Right lung (tissue), 5 donors: ENCODE measurements around the gene COL13A1. TPM values are rescaled to one million over a fixed set of nuclear protein-coding genes. Genes with fewer than 3 reads are reported as not detected.
A peak's percentile ranks its signal among the peaks of the same experiment; 100 is the strongest.

Source experiments
- DNase-seq, 2 donors: peaks; one replicate each; pipeline ENCODE4 v3.0.0-alpha.2; 2013
- polyA plus RNA-seq, 5 donors: library from polyadenylated mRNA; unstranded; fragments of 120-200 nt; gene quantifications; one replicate each; pipeline versions ENCODE4 v1.2.1 to v1.2.3, GENCODE V29; 2013; ENCODE audit warnings: inconsistent platforms in 1 of 5, low replicate concordance in 1 of 5; ENCODE audit not compliant: insufficient read length in 5 of 5, insufficient read depth in 1 of 5

The COL13A1 gene
- polyA plus RNA-seq, 5 donors = 46.8 to 71.2 (median 53.4) TPM

DNA sequence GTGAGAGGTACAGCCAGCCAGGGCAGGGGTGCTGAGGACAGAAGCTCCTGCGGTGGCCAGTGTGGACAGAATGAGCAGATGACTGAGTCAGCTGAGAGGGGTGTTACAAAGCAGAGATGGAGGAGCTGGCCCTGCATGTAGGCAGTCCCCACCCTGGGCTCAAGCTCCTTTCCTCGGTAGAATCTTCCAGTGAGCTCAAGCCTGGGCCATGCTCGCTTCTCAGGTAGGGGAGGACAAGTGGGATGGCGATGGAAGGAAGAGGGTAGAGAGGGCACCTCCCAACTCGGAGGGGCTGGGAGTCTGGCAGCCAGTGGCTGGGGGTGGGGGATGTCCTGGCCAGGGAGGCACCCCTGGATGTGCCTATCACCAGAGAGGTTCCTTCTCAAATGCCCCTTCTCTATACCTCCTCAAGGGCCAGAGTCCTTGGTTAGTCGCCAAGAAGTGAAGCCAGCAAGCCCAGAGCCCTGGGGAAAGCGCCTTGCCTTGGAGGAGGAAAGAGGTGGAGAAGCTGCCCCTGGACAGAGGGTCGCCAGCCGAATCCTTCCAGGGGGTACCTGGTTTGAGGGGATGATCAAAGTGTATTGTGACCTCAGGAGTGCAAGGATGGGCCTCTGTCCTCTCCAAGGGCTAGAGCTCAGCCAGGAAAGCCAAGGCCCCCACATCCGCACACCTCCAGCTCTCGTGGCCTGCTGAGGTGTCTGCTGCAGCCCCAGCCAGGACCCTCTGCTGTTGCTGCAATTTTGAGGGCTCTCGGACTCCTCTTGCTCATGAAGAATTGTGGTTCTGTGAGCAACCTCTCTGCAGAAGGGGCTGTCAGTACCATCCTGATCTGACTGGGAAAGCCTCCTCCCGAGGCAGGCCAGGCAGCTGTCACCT is 162.4 kb downstream of the COL13A1 start:
- DNase-seq = no peak

DNA sequence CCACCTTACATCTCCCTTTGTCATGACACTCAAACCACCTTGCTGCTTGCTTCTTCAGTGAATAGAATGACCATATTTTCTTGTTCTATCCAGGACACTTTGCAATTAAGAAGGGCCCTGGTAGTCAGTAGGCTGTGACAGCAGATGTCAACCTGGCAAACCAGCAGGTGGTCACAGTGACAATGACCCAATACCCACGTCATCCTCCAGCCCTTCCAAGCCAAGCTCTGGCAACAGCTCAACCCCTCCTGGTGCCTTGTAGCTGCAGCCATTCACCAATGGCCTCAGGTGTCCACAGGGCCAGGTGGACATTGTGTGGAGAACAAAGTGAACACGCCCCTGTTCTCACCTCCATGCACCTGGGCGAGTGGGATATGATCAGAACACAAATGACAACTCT is 163.4 kb downstream of the COL13A1 start:
- no peak for DNase-seq

DNA sequence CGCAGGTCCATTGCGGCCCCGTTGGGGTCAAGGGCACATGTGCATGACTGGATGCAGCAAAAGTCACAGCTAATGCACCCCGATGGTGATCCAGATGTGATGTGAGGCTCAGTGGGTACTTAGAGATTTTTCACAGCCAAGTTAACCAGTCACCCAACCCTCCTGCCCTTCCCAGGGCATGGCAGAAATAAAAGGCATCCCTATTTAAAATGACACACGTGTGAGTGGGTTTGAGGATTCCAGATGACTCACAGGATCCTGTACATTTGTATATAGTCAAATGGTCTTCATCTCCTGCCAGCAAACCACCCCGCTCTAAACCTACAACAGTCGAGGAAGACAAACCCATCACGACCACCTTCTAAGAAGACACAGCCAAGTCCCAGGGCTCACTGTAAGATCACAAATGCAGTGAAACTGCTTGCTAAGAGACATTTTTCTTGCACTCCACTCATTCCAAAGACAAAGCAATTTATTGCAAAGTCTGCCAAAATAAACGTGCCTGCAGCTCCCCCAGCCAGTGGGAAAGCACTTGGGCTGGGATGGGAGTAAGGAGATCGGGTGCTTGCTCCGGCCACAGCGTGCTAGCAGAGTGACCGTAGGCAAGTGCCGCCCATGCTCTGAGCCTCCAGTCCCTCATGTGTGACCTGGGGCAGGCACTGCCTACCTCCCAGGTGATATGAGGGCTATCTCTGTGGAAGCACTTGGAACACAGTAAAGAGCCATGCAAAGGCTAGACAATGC is 164.4 kb downstream of the COL13A1 start:
- no peak for DNase-seq

DNA sequence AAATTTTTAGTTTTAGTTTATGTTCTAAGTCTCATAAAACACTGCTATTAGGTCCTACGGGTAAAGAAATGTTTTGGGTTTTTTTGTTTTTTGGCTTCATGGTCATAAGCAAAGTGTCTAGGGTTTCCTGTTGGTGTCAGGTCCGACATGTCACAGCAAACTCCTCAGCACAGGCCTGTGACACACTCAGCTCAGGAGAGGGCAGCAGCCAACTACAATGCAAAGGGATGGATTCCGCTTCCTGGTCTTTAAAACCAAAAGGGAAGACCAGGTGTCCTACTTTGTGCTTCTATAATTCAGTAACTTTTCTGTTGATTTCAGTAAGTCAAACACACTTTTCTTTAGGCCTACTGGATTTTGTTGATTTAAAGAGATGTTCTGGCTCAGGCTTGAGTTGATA is 167.1 kb downstream of the COL13A1 start:
- no peak for DNase-seq

DNA sequence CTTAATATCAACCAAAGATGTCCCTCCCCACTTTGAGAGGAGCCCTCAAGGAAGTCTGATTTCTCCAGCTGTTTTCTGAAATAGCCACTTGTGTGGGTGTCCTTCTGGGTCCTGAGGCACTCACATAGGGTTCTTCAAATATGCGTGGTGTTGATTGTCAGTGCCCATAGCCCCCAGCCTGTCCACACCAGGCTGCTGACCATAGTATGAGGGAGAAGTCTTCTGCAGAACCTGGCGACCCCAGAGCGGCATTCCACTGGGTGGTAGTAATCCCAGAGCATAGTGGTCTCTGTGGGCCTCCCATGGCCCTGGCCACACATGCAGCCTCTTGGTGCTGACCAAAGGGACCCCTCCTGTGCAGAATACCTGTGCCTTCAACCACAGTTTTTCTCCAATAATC is 168.3 kb downstream of the COL13A1 start:
- DNase-seq = no peak

DNA sequence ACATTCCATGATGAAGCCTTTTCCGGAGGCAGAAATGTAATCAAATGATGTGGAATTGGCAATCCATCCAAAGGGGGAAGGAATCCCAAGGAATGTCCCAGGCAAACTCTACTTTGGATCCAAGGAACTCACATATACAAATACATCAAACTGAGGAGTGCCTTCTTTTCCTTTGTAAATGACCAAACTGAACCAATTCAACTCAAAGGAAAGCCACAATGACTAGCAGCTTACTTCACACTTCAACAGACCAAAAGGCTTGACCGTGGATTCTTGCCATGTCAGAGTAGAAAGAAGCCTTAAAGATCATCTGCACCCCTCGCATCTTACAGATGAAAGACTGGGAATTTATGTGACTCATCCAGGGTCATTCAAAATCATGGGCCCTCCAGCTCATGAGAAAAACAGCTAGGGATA is 171.3 kb downstream of the COL13A1 start:
- DNase-seq = no peak

DNA sequence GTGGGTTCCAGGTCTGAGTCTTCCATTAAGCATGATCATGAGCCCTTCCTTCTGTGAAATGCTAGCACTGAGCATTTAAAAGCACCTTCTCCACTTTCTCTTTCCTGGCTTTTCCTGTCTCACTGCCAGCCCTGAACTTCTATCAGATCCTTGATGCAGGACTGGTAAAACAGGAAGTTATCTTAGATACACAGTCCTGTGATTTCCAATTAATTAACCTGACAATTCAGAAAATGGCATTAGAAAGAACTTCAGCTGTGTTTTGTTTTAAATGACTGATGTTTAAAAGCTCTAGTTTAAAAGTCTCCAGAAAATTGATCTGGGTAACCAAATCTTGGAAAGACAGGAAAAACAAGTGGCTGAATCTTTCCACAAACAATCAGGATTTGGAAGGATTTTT is 172.0 kb downstream of the COL13A1 start:
- DNase-seq = no peak

DNA sequence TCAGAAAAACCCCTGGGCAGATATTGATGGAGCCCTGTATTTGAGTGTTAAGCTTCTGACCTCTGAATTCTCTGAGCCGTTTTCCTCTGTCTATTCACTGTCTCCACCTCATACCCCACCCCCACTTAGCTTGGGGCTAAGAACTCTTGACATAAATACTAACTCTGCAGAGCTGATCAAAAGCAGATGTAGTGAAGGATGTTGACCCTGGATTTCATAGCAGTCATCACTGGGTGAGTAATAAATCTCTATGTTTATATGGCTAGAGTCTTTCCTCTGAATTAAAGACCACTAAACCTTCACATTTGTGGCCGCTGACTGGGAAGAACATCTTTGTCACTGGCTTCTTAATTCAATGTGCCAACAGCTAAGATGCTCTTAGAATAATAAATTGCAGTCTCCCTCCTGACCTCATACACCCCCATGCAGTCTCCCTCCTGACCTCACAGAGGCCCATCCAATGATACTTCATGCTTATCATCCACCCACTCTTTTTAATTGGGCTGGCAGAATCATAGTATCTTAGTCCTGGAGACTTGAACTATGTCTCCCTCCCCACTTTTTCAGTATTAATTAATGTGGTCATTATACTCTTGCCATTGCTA is 172.9 kb downstream of the COL13A1 start:
- DNase-seq = no peak

DNA sequence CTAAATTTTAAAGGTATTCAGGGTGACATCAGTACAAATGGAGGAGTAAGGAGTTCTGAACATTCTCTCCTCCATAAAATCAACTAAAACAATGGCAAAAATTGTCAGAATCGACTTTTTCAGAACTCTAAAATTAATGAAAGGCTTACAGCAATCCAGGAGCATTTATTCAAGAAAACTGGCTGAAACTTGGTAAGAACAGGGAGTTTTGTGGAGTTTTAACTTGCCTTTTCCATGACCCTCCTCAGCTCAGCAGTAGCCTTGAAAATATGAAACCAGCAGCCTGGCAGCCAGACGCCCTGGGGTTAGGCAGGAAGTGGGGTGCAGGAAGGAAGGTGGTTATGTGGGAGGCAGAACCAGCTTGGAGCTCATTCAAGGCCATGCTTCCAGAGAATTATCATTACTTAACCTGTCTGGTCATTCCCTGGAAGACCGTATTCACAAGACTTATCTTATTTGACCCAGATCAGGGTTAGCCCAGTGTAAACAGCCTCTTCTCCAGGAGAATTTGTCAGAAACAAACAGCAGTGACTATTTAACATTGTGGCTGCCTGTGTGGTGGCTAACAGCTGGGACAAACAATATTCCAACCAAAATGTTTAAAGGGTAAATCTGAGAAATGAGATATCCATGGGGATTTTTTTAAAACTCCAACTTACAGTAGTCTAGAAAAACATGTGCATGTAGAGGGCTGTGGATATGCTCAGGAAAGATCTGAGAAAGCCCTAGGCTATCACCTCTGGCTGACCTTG is 175.3 kb downstream of the COL13A1 start:
- no peak for DNase-seq

DNA sequence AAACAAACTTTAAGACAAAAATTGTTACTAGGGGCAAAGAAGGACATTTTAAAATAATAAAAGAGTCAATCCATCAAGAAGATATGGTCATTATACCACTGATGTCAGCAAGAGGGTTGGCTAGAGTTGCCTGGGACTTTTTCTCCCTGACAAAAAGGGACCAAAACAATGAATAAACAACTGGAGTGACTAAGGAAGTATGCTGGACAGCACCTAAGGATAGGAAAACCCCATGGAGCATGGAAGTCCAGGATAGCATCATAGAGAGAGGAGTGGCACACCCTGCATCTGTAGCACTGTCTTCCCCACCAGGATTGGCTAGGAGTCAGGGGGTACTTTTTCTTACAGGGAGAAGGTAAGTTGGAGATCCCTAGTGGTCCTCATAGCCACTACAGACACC is 177.5 kb downstream of the COL13A1 start:
- DNase-seq = no peak

DNA sequence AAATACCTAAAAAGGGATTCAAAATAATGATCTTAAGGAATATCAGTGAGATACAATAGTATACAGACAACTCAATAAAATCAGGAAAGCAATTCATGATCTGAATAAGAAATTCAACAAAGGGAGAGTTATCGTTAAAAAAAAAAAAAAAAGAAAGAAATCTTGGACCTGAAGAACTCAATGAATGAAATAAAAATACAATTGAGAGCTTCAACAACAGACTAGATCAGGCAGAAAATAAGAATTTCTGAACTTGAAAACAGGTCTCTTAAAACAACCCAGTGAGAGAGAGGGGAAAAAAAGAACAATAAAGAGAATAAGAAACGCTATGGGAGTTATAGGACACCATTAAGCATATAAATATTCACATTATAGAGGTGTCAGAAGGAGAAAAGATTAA is 179.0 kb downstream of the COL13A1 start:
- DNase-seq = no peak

DNA sequence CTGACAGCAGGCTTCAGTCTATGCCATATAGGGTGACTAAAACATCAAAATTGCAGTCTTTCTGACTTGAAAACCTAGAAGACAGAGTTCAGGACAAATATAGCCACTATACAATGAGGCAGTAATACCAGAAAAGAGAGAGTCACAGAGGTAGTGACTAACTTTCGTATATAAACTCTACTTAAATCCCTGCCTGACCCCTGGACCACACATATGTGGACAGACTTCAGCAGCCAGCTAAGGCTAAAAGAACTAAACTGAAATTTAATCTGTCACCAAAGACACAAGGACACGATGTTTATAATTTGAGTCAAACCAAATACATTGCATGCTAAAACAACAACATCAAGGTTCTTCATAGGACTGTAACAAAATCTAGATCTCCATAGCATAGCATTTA is 186.4 kb downstream of the COL13A1 start:
- no peak for DNase-seq

DNA sequence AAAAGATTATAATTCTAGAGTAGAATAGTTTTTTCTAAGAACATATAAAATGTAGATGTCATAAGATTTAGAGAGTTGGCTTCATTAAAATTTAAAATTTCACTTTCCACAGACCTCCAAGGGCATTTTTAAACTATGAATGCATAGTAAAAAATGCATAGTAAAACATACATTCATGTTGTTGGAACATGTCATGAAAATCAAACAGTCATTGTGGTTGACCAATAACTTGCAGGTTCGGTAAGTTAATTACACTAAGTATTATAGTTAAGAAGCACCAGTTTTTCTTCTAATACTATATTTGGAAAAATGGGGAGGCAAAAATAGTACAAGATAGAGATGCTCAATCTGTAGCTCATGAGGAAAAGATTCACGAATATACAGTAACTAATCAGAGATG is 189.4 kb downstream of the COL13A1 start:
- DNase-seq = no peak

DNA sequence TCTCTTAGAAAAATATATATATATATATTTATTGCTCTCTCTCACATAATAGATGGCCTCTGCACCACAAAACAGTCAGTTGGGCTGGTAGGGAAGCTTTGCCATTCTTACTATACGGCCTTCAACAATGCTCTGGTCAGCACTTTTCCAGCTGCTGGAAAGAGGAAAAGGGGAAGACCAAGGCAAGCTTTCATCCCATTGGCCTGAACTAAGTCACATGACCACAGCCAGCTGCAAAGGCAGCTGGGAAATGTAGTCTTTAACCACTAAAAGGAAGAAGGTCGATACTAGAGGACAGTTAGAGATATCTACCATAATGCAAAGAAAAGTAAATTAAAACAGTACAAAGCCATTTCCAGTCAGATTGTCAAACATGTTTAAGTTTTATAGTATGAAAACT is 192.6 kb downstream of the COL13A1 start:
- peak; percentile 4 to 7 for DNase-seq

DNA sequence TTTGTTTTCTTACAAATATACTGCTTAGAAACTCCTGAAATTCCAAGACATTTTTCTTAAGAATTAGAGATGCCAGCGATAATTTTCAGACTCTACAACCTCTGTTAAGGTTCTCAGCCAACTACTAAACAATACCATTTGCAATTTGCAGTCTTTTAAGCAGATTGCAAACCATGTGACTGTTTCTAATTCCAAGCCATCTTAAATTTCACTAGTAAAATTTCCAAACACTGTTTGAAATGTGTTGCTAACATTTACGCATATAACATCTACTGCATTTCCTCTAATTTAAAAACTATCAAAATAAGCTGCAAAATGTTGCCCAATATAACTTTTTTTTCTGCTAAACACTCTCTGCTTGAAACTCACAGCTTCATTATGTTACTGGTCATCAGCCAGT is 194.9 kb downstream of the COL13A1 start:
- peak; percentile 1 to 23 for DNase-seq

DNA sequence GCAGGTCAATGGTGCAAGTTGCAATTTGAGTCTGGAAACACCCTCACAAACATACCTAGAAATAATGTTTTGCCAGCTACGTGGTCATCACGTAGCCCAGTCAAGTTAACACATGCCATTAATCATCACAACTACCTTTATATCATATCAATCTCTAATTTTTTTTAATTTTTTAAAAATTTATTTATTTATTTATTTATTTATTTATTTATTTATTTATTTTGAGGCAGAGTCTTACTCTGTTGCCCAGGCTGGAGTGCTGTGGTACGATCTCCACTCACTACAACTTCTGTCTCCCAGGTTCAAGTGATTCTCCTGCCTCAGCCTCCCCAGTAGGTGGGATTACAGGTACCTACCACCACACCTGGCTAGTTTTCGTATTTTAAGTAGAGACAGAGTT is 198.6 kb downstream of the COL13A1 start:
- no peak for DNase-seq

DNA sequence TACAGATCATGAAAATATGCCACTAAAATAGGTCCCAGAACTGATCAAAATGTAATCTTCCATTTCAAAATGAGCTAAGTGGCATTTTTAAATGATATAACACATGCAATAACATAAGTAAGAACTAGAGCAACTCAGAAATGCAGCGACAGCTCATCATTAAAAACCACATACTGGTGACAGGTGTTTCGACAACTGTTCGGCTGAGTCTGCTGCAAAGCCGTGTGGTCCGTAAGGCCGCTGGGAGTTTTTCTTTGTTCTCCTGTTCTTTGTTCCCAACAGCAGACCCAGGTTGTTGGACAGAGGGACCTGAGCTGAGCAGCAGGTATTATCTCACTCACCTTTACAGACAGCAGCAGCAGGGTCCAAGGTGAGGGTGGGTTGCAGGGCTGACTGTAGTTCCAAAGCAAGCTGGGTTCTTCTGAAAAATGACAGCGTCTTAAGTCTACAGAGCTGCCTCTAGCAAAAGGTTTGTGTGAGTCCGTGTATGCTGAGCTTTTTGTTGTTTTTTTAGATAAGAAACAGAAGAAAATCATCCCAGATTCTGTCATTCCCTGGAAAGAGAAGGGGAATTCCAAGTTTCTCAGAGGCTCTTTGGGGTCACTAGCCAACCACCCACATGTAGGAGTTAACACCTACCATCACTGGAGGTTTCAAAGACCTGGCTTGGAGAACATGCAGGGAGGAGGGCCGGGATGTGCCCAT is 205.6 kb downstream of the COL13A1 start:
- no peak for DNase-seq
